Upper lobe of right lung (tissue), 1 donor: Measurements from ENCODE around the gene TMEM253. TPM values are rescaled to one million over a fixed set of nuclear protein-coding genes. Genes with fewer than 3 reads are reported as not detected.
A peak's percentile ranks its signal among the peaks of the same experiment; 100 is the strongest.

Experiments
- ATAC-seq: fragments of 200-7000 bp; cut with Tn5 transposase; one replicate; pipeline ENCODE4 v1.9.1; 2020; ENCODE audit warnings: mild to moderate bottlenecking, moderate library complexity
- DNase-seq: peaks from one replicate; pipeline ENCODE4 v3.0.0-alpha.2; 2020
- H3K27ac ChIP-seq: fragments of 200-600 bp; one replicate; pipeline ENCODE4 v1.8.0; 2022
- H3K27me3 ChIP-seq: fragments of 200-600 bp; one replicate; pipeline ENCODE4 v1.8.0; 2022; ENCODE audit warnings: mild to moderate bottlenecking
- H3K36me3 ChIP-seq: fragments of 200-600 bp; one replicate; pipeline ENCODE4 v1.8.0; 2022
- H3K4me1 ChIP-seq: fragments of 200-600 bp; one replicate; pipeline ENCODE4 v1.8.0; 2022
- H3K4me3 ChIP-seq: fragments of 200-600 bp; one replicate; pipeline ENCODE4 v1.8.0; 2022; ENCODE audit warnings: mild to moderate bottlenecking
- H3K9me3 ChIP-seq: fragments of 200-600 bp; one replicate; pipeline ENCODE4 v1.8.0; 2022
- intact Hi-C: fragments of 100-400 bp; cut with DNase I; formaldehyde crosslinking; loops from one replicate; pipeline ENCODE4 v1.11.0; 2022
- total RNA-seq: library from RNA; stranded (reverse); fragmentation: NEBNext Ultra II Directional; extraction: Animal tissue kit (Norgen Biotek cat#: 25700); gene quantifications from one replicate; pipeline ENCODE4 v1.2.1, GENCODE V29; 2021
- TF ChIP-seq, protein P1 (sequence below): fragments of 200-600 bp; IDR thresholded peaks from one replicate; pipeline ENCODE4 v1.8.0; 2022; ENCODE audit warnings: antibody characterized with exemption
- donor health status: DM: no; HTN: yes; CAD: no; lungs with severe emphysema.

Gene TMEM253
- total RNA-seq, 1 donor from 2014 or later, result 0.67 TPM

- H3K36me3 ChIP-seq, result peaks cover 9% of the 10 kb centered on the region
- DNase-seq (no peak), ATAC-seq (no peak)
- no peaks in the 10 kb centered on the region for H3K9me3 ChIP-seq
- peak overlapping the region; percentile 51 for H3K4me3 ChIP-seq
- H3K27me3 ChIP-seq, result no peaks in the 10 kb centered on the region
- TF ChIP-seq, protein P1, sequence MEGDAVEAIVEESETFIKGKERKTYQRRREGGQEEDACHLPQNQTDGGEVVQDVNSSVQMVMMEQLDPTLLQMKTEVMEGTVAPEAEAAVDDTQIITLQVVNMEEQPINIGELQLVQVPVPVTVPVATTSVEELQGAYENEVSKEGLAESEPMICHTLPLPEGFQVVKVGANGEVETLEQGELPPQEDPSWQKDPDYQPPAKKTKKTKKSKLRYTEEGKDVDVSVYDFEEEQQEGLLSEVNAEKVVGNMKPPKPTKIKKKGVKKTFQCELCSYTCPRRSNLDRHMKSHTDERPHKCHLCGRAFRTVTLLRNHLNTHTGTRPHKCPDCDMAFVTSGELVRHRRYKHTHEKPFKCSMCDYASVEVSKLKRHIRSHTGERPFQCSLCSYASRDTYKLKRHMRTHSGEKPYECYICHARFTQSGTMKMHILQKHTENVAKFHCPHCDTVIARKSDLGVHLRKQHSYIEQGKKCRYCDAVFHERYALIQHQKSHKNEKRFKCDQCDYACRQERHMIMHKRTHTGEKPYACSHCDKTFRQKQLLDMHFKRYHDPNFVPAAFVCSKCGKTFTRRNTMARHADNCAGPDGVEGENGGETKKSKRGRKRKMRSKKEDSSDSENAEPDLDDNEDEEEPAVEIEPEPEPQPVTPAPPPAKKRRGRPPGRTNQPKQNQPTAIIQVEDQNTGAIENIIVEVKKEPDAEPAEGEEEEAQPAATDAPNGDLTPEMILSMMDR, result no peak
- peaks cover 27% of the 10 kb centered on the region for H3K4me1 ChIP-seq
- intact Hi-C loops, result no loop called here
- H3K27ac ChIP-seq, result peak overlapping the region; percentile 65
These were observed 3.8 kb upstream of the TMEM253 start for GRCh38 chr14:21096978-21097635.

GRCh38 chr14:21097636-21098075, 3.2 kb upstream of the TMEM253 start:
- Histone ChIP-seq H3K9me3 (no peaks in the 10 kb centered on the region), H3K36me3 (peaks cover 5% of the 10 kb centered on the region), H3K4me3 (peak overlapping the region; percentile 51), H3K27ac (peak overlapping the region; percentile 65), H3K27me3 (no peaks in the 10 kb centered on the region), H3K4me1 (peaks cover 27% of the 10 kb centered on the region)
- peak; percentile 30 for ATAC-seq
- intact Hi-C loops, result no loop called here
- TF ChIP-seq, protein P1, result no peak
- DNase-seq, result no peak

DNA sequence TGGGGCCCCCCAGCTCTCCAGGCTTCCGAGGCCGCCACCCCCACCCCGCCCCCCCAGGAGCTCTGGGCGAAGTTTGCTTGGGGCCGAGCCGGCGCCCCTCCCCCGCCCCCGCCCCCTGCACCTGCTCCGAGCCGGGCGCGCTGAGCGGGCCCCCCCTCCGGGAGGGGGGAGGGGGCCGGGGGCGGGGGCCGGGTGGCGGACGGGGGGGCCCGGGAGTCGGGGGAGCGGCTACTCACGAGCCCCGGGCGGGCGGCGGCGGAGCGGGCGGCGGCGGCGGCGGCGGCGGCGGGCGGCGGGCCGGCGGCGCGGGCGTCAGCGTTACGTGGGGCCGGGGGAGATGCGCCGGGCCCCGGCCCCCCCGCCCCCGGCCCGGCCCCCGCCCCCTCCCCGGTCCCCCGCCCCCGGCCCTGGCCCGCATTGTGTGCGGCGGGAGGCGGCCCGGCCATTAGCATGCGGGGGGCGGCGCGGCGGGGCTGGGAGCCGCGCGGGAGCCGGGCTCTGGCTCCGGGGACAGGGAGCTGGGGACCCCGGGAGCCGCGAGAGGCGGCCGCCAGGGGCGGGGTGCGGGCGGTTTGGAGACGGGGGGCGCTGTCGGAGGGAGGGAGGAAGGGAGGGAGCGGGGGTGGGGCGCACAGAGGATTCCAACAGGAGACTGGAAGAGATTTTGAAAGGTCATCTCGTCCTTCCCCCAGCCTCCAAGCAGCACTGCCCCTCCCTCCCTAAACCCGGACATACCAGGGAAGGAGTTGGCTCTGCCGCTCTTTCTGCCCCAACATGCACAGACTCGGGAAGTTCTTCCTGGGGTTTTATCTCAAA, 2.6 kb upstream of the TMEM253 start, which contains the start of gene ZNF219:
Gene ZNF219, minus strand, starts transcription at position 580 of the 816 bp plus-strand sequence. CDS start 5,064 bp downstream, outside the sequence.
- H3K27ac ChIP-seq, result peak within 1 kb of the TSS; percentile 87
- no peaks in the 10 kb centered on the region for H3K27me3 ChIP-seq
- TF ChIP-seq, protein P1, result no peak
- intact Hi-C loops, result no loop called here
- H3K36me3 ChIP-seq, result no peaks in the 10 kb centered on the region
- H3K4me1 ChIP-seq, result peaks cover 32% of the 10 kb centered on the region
- no peaks in the 10 kb centered on the region for H3K9me3 ChIP-seq
- DNase-seq (peak; percentile 81), ATAC-seq (peak; percentile 55)
- H3K4me3 ChIP-seq, result peak within 1 kb of the TSS; percentile 67

DNA sequence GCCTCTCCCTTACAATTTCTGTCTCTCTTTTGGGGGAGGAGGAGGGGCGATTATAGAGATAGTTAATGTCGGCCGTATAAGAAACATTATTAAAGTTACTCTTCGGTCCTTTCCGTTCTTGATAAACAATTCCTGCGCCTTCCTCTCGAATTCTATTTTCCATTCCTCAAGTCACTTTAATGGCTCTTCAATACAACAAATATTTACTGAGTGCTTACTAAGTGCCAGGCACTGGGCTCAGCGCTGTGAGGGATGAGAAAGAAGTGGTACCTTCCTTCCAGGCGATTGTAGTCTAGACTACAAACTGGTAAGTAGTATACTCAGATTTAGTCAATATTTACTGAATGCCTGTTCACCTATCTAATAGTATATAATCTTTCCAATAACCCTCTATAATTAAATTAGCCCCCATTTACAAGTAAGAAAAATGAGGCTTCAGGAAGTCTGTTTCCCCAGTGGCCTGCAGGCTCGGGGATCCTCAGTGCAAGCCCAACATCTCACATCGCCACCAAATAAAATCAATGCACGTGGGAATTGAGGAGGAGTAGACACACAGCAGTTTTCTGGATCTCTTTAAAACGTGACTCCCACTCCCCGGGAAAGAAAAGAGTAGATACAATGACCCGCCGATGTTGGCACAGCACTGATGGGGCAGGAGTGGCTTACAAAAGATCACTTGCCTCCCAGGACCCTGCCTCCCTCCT, 1.8 kb upstream of the TMEM253 start:
- H3K9me3 ChIP-seq, result no peaks in the 10 kb centered on the region
- peaks cover 32% of the 10 kb centered on the region for H3K4me1 ChIP-seq
- H3K27ac ChIP-seq, result peak overlapping the region; percentile 87
- DNase-seq (no peak), ATAC-seq (no peak)
- H3K27me3 ChIP-seq, result no peaks in the 10 kb centered on the region
- TF ChIP-seq, protein P1, result no peak
- intact Hi-C loops, result no loop called here
- H3K36me3 ChIP-seq, result no peaks in the 10 kb centered on the region
- peak overlapping the region; percentile 67 for H3K4me3 ChIP-seq

DNA sequence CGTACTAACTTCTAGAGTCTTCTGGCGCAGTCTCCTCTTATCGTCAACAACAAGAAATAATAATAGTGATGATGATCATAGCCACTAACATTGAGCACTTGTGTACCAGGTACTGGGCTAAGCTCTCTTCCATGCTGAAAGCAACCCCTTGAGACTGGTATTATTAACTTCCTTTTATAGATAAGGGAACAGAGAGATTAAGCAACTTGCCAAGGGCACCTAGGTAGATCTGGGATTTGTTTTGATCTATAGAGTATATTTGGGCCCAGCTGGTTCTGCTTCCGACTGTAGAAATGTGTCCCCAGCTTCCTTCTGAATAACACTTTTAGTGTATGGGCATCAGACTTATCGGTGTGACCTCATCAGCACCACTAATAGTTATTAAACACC, 1.3 kb upstream of the TMEM253 start:
- no peaks in the 10 kb centered on the region for H3K27me3 ChIP-seq
- ATAC-seq (no peak), DNase-seq (no peak)
- TF ChIP-seq, protein P1, result no peak
- no peaks in the 10 kb centered on the region for H3K9me3 ChIP-seq
- H3K4me3 ChIP-seq, result peak overlapping the region; percentile 67
- intact Hi-C loops, result no loop called here
- H3K4me1 ChIP-seq, result peaks cover 33% of the 10 kb centered on the region
- no peaks in the 10 kb centered on the region for H3K36me3 ChIP-seq
- H3K27ac ChIP-seq, result peak overlapping the region; percentile 87
